SH-SY5Y (cell line): ENCODE measurements around the gene LNX1.

Source experiments
- GATA2 ChIP-seq: IDR thresholded peaks from 2 replicates; pipeline ENCODE4 v1.6.1; 2011; ENCODE audit warnings: mild to moderate bottlenecking, low read depth, low read length
- GATA3 ChIP-seq: IDR thresholded peaks from 2 replicates; pipeline ENCODE4 v1.6.1; 2011; ENCODE audit warnings: low read depth, mild to moderate bottlenecking, low read length, moderate library complexity

- no peak for TF ChIP-seq GATA2
- TF ChIP-seq GATA3: no peak
These were observed 4.2 kb downstream of the LNX1 start for GRCh38 chr4:53587135-53587534.
